ENCODE measurements around the gene SLC10A7. TPM values are rescaled to one million over a fixed set of nuclear protein-coding genes. Genes with fewer than 3 reads are reported as not detected.

SLC10A7 gene
- total and polyA plus RNA-seq, 8 donors = 1.8 to 36.0 (median 10.4) TPM

- H3K9me3 ChIP-seq = no peaks in the 10 kb centered on the region
- 86 to 91% (median 89%) methylated on average over 7 of the region's 7 CpGs for WGBS, 5 donors
- intact Hi-C loops (cut with DNase I; ENCODE audit: low total_unique reads) = no loop called here
These were observed 6.9 kb downstream of the SLC10A7 start for GRCh38 chr4:146514651-146515357.

GRCh38 chr4:146513548-146513947 lies 8.2 kb downstream of the SLC10A7 start:
- H3K4me1 ChIP-seq = no peaks in the 10 kb centered on the region
- H3K27ac ChIP-seq = no peak overlapping the region
- no peak for TF ChIP-seq POLR2A (IDR thresholded peaks at IDR 0.05)
- TF ChIP-seq EP300 (IDR thresholded peaks at IDR 0.05) = no peak
- TF ChIP-seq CTCF (IDR thresholded peaks at IDR 0.05) = no peak
- no peak for TF ChIP-seq POLR2AphosphoS5 (IDR thresholded peaks at IDR 0.05)
- no peak overlapping the region for H3K4me3 ChIP-seq
- 93 to 100% (median 97%) methylated on average over 1 of the region's 1 CpG for WGBS, 5 donors
- no peaks in the 10 kb centered on the region for H3K27me3 ChIP-seq
- DNase-seq = no peak
- intact Hi-C loops (cut with DNase I; ENCODE audit: low total_unique reads) = no loop called here
- peaks cover 0 to 31% (median 23%) of the 10 kb centered on the region in 4 donors for H3K36me3 ChIP-seq
- no peaks in the 10 kb centered on the region for H3K9me3 ChIP-seq

More at GRCh38 chr4:146514651-146515357, 6.9 kb downstream of the SLC10A7 start:
- H3K36me3 ChIP-seq = peaks cover 0 to 26% (median 23%) of the 10 kb centered on the region in 4 donors
- no peak overlapping the region for H3K27ac ChIP-seq
- TF ChIP-seq CTCF (IDR thresholded peaks at IDR 0.05) = no peak
- no peak for TF ChIP-seq POLR2A (IDR thresholded peaks at IDR 0.05)
- DNase-seq = no peak
- H3K4me3 ChIP-seq = no peak overlapping the region
- no peaks in the 10 kb centered on the region for H3K27me3 ChIP-seq
- H3K4me1 ChIP-seq = peaks cover 0 to 6% (median 4%) of the 10 kb centered on the region in 4 donors

- peaks cover 0 to 31% (median 21%) of the 10 kb centered on the region in 4 donors for H3K36me3 ChIP-seq
- H3K27ac ChIP-seq = no peak overlapping the region
- H3K4me1 ChIP-seq = no peaks in the 10 kb centered on the region
- H3K27me3 ChIP-seq = no peaks in the 10 kb centered on the region
- H3K4me3 ChIP-seq = no peak overlapping the region
- intact Hi-C loops (cut with DNase I; ENCODE audit: low total_unique reads) = no loop called here
- H3K9me3 ChIP-seq = no peaks in the 10 kb centered on the region
- no peak for TF ChIP-seq CTCF (IDR thresholded peaks at IDR 0.05)
- TF ChIP-seq POLR2AphosphoS5 (IDR thresholded peaks at IDR 0.05) = no peak
- DNase-seq = no peak
- 65 to 70% (median 66%) methylated on average over 3 of the region's 3 CpGs for WGBS, 5 donors
These were observed 10.4 kb downstream of the SLC10A7 start for GRCh38 chr4:146511381-146511780.

GRCh38 chr4:146510942-146511341 lies 10.8 kb downstream of the SLC10A7 start:
- intact Hi-C loops (cut with DNase I; ENCODE audit: low total_unique reads) = no loop called here
- no peak overlapping the region for H3K27ac ChIP-seq
- H3K27me3 ChIP-seq = no peaks in the 10 kb centered on the region
- no peak overlapping the region for H3K4me3 ChIP-seq
- no peaks in the 10 kb centered on the region for H3K4me1 ChIP-seq
- DNase-seq = no peak
- no peak for TF ChIP-seq POLR2A (IDR thresholded peaks at IDR 0.05)
- TF ChIP-seq POLR2AphosphoS5 (IDR thresholded peaks at IDR 0.05) = no peak
- peaks cover 0 to 27% (median 19%) of the 10 kb centered on the region in 4 donors for H3K36me3 ChIP-seq
- WGBS, 5 donors = 50 to 67% (median 62%) methylated on average over 3 of the region's 3 CpGs
- H3K9me3 ChIP-seq = no peaks in the 10 kb centered on the region

GRCh38 chr4:146508229-146508939 lies 13.4 kb downstream of the SLC10A7 start:
- Histone ChIP-seq H3K4me1 (no peaks in the 10 kb centered on the region), H3K4me3 (no peak overlapping the region), H3K36me3 (peaks cover 3 to 19% (median 15%) of the 10 kb centered on the region in 4 donors), H3K27ac (no peak overlapping the region), H3K9me3 (no peaks in the 10 kb centered on the region), H3K27me3 (no peaks in the 10 kb centered on the region)
- intact Hi-C loops (cut with DNase I; ENCODE audit: low total_unique reads) = no loop called here
- DNase-seq = no peak
- 93 to 99% (median 97%) methylated on average over 3 of the region's 3 CpGs for WGBS, 5 donors
- TF ChIP-seq POLR2A (IDR thresholded peaks at IDR 0.05) = no peak
